ENCODE data around the gene ZNF627.
"Not testable (repeated sequence)": the region's sequence is repeated elsewhere in the genome, so short reads cannot be mapped to it uniquely, and the experiment has no call there.

Gene ZNF627

GRCh38 chr19:11597202-11598102 lies at the start of gene ZNF627:
ZNF627 (plus strand) TSS chr19:11597483; CDS start chr19:11597628, 145 bp downstream.
- DNase-seq = peak; percentile 94

- no peak for DNase-seq
Measured at GRCh38 chr19:11547929-11548700, 49.2 kb upstream of the ZNF627 start.

GRCh38 chr19:11549386-11549953 lies 47.8 kb upstream of the ZNF627 start:
- DNase-seq = no peak

GRCh38 chr19:11550265-11550664 lies 47.0 kb upstream of the ZNF627 start:
- no peak for DNase-seq

- DNase-seq = no peak
Measured at GRCh38 chr19:11551603-11552235, 45.6 kb upstream of the ZNF627 start.

GRCh38 chr19:11552666-11553372 lies 44.5 kb upstream of the ZNF627 start:
- DNase-seq = no peak

- no peak for DNase-seq
Measured at GRCh38 chr19:11554160-11554559, 43.1 kb upstream of the ZNF627 start.

GRCh38 chr19:11555246-11555645 lies 42.0 kb upstream of the ZNF627 start:
- DNase-seq = no peak

GRCh38 chr19:11556634-11557420 lies 40.5 kb upstream of the ZNF627 start:
- no peak for DNase-seq

- peak; percentile 94 for DNase-seq
Measured at GRCh38 chr19:11558881-11559828, 38.1 kb upstream of the ZNF627 start, which contains the start of gene ELOF1. ELOF1 (minus strand) TSS chr19:11559230; CDS start chr19:11554347, 4,883 bp downstream.

GRCh38 chr19:11560404-11561051 lies 36.8 kb upstream of the ZNF627 start:
- DNase-seq = peak; percentile 72

GRCh38 chr19:11563532-11563931 lies 33.8 kb upstream of the ZNF627 start:
- no peak for DNase-seq

GRCh38 chr19:11564082-11564807 lies 33.0 kb upstream of the ZNF627 start:
- DNase-seq = not testable (repeated sequence)

- DNase-seq = not testable (repeated sequence)
Measured at GRCh38 chr19:11565649-11565980, 31.7 kb upstream of the ZNF627 start.

GRCh38 chr19:11566164-11566563 lies 31.1 kb upstream of the ZNF627 start:
- DNase-seq = no peak

GRCh38 chr19:11570039-11570462 lies 27.2 kb upstream of the ZNF627 start:
- DNase-seq = no peak

- DNase-seq = not testable (repeated sequence)
Measured at GRCh38 chr19:11573354-11573753, 23.9 kb upstream of the ZNF627 start.

- not testable (repeated sequence) for DNase-seq
Measured at GRCh38 chr19:11573763-11574162, 23.5 kb upstream of the ZNF627 start.

GRCh38 chr19:11574689-11575088 lies 22.6 kb upstream of the ZNF627 start:
- DNase-seq = no peak

All from NCI-H524 treated with DMSO at 0.1 percent for 48 hours (cell line).